ENCODE data around the gene KL.
A peak's percentile ranks its signal among the peaks of the same experiment; 100 is the strongest.

KL gene

DNA sequence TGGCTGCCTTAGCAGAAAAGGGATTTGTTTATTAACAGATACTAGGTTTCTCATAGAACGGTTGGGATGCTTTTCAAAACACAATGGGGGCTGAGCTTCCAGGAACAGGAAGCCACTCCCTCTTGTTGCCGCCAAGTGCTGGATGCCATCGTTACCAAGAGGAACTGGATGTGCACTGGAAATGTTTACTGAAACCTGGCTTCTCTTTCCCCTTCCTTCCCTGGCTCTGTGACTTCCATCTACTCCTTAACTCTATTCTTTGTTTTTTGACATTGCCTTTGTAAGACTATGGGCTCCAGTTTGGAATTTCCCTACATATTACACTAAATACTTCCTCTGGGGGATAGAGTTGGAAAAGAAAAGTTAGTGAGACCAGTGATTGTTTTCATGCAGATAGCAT, 11.7 kb upstream of the KL start:
- no peak for DNase-seq (ENCODE audit: low read depth in 2 of 2)

- DNase-seq (ENCODE audit: low read depth in 2 of 2) = no peak
Observed at GRCh38 chr13:33006134-33006533, 10.1 kb upstream of the KL start.

GRCh38 chr13:33006638-33007037, 9.6 kb upstream of the KL start:
- no peak for DNase-seq (ENCODE audit: low read depth in 2 of 2)

- no peak for DNase-seq (ENCODE audit: low read depth in 2 of 2)
Observed at GRCh38 chr13:33007237-33007636, 9.0 kb upstream of the KL start.

DNA sequence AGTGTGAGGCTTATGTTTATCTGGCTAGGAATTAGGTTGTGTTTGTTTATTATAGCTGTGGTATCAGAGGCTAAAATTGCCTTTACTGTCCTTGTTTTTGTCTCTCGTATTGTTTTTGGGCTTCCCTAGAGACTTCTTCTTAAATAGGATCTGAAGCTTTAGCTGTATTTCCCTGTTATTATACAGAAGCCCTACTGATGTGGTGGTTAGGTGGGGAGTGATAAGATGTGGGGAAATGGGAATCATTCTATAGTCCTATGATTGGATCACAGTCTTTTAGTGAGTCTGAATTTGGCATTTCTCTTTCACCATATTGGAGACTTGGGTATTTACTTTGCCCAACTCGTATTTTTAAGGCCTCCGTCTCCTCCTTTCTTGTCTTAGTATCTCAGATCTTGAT, 8.3 kb upstream of the KL start:
- DNase-seq (ENCODE audit: low read depth in 2 of 2) = no peak

DNA sequence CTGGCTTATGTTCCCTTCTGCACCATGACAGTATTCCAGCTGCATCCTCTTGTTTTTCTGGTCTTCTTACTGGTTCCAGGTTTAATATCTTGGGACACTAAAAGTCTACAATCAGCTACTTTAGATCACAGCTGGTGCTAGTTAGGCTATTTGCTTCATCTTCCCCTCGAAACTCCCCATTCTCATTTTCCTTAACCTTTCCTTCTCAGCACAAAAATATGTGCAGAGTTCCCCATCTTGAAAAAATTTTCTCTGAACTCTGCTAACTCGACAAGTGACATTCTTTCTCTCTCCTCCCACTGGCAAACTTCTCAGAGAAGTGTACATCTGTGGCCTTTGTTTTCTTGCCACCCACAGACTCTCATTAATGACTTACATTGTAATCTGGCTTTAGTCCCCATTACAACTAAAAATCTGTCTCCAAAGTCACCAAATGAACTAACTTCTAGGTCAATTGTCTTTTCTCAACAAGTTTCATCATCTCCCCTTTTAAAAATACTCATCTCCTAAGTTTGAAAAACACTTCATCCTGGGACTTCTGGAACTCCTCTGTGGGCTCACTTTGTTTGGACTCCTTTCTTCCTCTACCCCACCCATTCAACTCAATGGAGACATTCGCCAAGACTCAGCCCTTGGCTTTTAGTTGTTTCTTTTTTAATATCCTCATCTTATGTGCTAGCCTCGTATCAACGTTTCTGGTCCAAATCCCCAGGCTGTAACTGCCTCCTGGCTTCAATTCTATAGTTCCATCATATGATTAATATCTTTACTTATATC, 7.1 kb upstream of the KL start:
- no peak for DNase-seq (ENCODE audit: low read depth in 2 of 2)

GRCh38 chr13:33011828-33012470, 4.3 kb upstream of the KL start:
- DNase-seq (ENCODE audit: low read depth in 2 of 2) = no peak

- DNase-seq (ENCODE audit: low read depth in 2 of 2) = no peak
Observed at GRCh38 chr13:33014291-33014690, 1.9 kb upstream of the KL start.

DNA sequence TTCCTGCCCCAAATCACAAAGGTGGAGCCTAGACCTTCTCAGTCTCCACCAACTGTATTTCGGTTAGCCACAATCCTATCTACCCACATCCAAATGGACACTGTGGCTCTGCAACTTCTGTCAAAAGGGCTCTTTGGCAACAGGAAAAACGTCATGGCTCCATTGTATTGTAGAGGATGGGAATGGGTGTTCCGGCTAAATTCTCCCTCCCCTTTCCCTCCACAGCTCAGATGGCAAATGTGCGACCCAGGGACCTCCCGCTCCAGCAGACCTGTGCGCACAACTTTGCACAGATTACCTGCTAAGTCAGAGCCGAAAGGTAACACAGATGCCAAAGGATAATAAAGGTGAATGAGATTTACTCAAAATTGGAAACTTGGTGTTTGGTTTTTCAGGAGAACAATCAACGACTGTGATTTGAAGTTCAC, 968 bp upstream of the KL start:
- DNase-seq (ENCODE audit: low read depth in 2 of 2) = no peak

DNA sequence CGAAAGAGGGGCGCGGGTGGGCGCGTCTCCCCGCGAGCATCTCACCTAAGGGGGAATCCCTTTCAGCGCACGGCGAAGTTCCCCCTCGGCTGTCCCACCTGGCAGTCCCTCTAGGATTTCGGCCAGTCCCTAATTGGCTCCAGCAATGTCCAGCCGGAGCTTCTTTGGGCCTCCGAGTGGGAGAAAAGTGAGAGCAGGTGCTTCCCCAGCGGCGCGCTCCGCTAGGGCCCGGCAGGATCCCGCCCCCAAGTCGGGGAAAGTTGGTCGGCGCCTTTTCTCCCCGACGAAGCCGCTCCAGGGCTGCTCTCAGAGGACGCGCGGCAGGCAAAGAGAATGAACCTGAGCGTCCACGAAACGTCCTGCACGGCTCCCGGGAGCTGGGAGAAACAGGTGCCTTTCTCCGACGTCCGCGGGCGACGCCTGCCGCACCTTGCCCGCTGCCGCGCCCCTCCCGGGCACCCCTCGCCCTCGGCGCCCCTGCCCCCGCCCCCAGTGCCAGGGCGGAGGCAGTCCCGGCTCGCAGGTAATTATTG, 366 bp upstream of the KL start:
- no peak for DNase-seq (ENCODE audit: low read depth in 2 of 2)

DNA sequence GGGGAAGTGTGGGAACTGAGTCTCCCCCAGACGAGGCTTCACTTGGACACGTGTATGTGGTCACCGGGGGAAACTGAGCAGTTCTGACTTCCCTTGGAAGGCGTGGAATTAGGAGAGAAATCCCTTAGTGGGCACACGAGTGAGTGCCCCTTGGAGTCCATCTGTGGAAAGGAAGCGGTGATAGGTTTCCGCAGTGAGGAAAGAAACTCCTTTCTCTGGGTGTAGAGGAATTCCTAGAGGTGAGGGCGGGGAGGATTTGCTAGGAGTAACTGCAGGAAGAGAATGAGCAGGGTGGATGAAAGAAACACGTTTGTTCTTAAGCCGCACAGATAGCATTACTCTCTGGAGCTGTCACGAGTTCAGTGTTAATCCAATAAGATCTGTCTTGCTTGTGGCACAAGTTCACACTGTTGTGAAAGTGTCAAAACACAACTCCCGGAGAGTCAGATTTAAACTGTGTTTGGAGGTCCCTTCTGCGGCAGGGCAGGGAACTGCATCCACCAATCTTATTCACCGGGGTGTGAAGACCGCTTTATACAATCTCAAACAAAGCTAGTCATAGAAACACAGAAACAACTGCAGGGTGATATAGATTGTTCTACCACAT, 1.2 kb downstream of the KL start:
- peak in 1 of 2 donors; percentile 15 for DNase-seq (ENCODE audit: low read depth in 2 of 2)

DNA sequence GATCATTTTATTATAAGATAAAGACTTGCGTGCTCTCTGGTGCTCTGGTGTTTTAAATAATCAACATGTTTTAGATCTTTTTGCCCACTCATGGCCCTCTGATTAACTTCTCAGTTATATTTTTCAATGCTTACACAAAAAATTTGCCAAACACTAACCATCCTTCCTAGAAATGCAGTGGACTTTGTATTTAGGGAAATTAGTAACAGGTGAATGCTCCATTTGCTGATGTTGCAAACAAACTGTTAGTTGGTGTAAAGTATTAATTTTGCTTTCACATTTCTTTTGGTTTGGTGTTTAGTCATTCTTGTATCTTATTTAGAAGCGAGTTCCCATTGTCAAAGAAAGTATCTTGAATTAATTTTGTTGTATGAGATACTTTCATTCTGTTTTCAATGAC, 2.7 kb downstream of the KL start:
- no peak for DNase-seq (ENCODE audit: low read depth in 2 of 2)

GRCh38 chr13:33022986-33023385, 6.8 kb downstream of the KL start:
- DNase-seq (ENCODE audit: low read depth in 2 of 2) = no peak

DNA sequence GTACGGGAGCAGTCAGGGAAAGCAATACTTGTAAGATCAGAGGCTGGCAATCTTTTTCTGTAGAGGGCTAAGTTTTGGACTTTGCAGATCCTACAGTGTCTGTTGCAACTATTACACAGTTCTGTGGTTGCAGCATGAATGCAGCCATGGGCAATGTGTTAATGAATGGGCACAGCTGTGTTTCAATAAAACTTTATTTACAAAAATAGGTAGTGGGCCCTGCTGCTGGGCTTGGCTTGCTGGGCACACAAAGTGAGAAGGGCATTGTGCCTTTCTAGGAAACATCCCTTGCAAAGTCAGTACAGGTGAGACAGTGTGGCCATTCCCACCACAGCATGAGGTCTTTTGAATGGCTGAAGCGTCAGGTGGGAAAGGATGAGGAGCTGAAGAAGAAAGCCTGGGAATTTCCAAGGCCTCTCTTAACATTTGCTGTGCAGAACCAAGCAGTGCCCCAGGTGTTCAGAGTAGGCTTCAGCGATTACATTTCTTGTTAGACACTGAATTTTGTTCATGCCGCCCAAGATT, 9.1 kb downstream of the KL start:
- DNase-seq (ENCODE audit: low read depth in 2 of 2) = no peak

GRCh38 chr13:33026489-33027152, 10.4 kb downstream of the KL start:
- no peak for DNase-seq (ENCODE audit: low read depth in 2 of 2)

- DNase-seq (ENCODE audit: low read depth in 2 of 2) = no peak
Observed at GRCh38 chr13:33028620-33029019, 12.4 kb downstream of the KL start.

- no peak for DNase-seq (ENCODE audit: low read depth in 2 of 2)
Observed at GRCh38 chr13:33031277-33031676, 15.1 kb downstream of the KL start.

- no peak for DNase-seq (ENCODE audit: low read depth in 2 of 2)
Observed at GRCh38 chr13:33032037-33032625, 15.9 kb downstream of the KL start.

GRCh38 chr13:33033051-33033812, 17.0 kb downstream of the KL start:
- peak in 1 of 2 donors; percentile 10 for DNase-seq (ENCODE audit: low read depth in 2 of 2)

DNA sequence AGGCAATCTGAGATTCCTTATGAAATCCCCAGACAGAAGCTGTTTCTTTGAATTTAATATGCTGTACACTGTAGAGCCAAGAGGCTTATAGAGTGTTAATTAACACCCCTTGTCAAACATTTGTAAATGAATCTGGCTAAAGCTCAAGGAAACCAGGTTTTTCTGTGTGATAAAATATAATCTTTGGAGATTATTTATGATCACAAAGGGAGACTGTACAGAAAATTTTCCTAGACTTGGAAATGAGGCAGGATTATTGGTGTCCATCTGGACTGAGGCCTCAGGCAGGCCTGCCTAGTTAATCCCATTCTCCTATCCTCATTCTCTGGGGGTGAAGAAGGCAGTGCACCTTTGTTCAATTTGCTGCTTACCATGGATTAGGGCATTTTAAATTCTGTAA, 17.8 kb downstream of the KL start:
- no peak for DNase-seq (ENCODE audit: low read depth in 2 of 2)

Measured in stimulated activated CD8-positive, alpha-beta memory T cell treated with anti-CD3 and anti-CD28 coated beads, Interleukin-2, amount 100 ng/mL, for 48 hours (primary cell).